DMS53 (cell line): ENCODE measurements around the gene FBXW8.

Source experiments
- DNase-seq: peaks from one replicate; lab custom pipeline; 2025; lab: John Stamatoyannopoulos, UW

Gene FBXW8

GRCh38 chr12:116926283-116927243 lies 15.8 kb downstream of the FBXW8 start:
- DNase-seq, result no peak

DNA sequence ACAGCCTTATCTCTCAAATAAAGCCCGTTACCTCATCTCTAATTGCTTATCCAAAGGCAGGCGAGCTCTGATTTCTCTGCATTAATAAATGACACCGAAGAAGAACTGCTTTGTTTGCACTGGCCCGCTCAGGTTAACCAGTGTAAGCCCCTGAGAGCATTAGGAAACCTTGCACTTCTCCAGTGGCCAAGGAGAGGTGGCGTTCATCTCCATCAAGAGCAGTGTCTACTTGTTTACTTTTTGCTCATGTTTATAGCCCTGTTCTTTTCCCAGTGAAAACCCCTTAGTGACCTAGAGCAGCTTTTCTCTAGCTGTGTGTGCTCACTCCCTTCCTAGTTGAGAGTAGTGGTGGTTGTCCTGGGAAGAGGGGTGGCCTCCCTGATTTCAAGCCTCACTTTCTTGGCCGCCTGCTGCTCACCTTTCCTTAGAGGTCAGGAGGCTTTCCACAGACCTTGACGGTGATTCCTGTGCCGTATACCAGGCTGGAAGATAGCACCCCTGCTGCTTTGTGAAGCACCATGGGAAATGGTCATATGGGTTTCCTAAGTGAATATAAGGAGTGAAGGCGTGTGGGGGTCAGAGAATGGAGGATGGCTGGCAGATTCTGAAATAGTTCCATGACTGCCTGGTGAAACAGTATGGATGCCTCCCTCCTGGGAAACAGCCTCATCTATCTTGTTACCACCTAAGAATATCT lies 16.6 kb downstream of the FBXW8 start:
- no peak for DNase-seq

DNA sequence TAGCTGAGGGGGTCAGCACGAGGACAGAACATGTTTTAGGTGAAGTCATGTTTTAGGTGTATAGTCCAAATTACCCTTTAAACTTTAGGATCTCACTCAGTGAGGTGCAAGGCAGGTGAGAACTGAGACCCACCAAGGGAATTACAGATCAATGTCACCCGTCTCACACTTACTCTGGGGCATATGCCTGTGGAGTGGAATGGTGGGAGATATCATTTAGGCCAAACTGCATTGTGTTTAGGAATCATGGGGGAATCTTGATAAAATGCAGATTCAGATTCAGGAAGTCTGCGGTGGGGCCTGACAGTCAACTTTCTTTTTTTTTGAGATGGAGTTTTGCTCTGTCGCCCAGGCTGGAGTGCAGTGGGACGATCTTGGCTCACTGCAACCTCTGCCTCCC lies 17.8 kb downstream of the FBXW8 start:
- no peak for DNase-seq

DNA sequence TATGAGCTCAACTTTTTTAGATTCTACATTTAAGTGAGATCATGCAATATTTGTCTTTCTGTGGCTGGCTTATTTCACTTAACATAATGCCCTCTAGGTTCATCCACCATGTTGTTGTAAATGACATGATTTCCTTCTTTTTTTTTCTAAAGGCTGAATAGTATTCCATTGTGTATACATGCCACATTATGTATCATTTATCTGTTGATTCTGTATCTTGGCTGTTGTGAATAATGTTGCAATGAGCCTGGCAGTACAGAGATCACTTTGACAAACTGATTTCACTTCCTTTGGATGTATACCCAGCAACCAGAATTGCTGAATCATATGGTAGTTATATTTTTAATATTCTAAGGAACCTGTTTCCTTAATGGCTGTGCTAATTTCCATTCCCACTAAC lies 19.1 kb downstream of the FBXW8 start:
- no peak for DNase-seq

- no peak for DNase-seq
These were observed 20.9 kb downstream of the FBXW8 start for GRCh38 chr12:116931665-116932064.

DNA sequence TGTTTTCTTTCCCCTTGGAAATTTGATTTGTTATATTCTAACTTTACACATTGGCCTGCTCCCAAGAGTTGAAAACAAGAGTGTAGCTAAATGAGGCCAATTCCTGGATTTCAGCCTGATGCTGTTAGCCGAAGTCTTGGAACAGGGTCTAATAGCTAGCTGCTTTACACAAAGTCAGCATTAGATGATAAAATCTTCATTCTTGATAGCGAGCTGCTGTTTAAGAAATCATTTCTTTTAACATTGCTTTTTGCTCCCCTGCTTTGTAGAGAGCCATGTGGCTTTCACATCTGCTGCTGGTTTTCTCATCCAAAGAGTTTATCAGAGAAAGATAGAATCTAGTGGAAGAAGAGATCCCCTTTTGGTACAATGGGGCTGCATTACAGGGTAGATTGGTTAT lies 22.3 kb downstream of the FBXW8 start:
- DNase-seq, result no peak

GRCh38 chr12:116933512-116934246 lies 22.9 kb downstream of the FBXW8 start:
- DNase-seq, result no peak

- DNase-seq, result no peak
These were observed 24.4 kb downstream of the FBXW8 start for GRCh38 chr12:116934908-116935705.

DNA sequence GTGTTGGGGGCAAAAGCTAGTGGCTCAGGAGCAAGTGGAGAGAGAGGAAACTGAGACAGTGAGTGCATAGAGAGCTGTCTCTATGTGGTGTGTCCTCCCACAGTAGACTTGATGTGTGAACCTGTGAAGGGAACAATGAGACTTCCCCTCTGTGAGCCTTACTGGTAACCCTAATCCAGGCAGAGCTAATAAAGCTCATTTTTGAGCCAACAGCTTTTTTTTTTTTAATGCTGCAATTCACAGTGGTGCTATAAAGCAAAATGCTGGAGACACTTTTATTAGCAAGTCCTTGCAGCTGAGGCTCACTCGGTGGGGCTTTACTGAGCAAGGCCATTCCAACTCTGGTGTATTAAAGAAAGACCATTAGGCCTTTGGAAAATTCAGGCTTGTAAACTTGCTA lies 26.9 kb downstream of the FBXW8 start:
- DNase-seq, result no peak

DNA sequence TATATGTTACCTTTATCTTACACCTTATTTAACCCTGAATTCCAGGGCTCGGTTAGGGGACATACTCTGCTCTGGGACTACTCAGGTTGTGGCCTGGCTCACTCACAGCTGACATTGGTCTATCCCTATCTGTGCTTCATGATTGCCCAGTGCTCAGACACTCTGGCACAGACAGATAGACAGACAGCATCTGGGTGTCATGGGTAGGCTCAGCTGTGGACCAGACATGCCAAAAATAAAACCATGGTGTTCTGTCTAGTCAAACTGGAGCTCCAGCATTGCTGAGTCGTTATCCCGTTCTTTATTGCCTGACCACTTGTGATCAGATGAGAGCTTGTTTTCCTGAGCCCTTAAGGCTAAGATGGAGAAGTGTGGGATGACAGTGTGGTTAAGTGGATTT lies 29.0 kb downstream of the FBXW8 start:
- DNase-seq, result no peak

GRCh38 chr12:116941188-116941587 lies 30.4 kb downstream of the FBXW8 start:
- DNase-seq, result no peak

GRCh38 chr12:116943419-116944372 lies 32.9 kb downstream of the FBXW8 start:
- DNase-seq, result no peak

GRCh38 chr12:116945886-116946550 lies 35.3 kb downstream of the FBXW8 start:
- DNase-seq, result no peak

GRCh38 chr12:116948298-116948697 lies 37.5 kb downstream of the FBXW8 start:
- DNase-seq, result no peak

DNA sequence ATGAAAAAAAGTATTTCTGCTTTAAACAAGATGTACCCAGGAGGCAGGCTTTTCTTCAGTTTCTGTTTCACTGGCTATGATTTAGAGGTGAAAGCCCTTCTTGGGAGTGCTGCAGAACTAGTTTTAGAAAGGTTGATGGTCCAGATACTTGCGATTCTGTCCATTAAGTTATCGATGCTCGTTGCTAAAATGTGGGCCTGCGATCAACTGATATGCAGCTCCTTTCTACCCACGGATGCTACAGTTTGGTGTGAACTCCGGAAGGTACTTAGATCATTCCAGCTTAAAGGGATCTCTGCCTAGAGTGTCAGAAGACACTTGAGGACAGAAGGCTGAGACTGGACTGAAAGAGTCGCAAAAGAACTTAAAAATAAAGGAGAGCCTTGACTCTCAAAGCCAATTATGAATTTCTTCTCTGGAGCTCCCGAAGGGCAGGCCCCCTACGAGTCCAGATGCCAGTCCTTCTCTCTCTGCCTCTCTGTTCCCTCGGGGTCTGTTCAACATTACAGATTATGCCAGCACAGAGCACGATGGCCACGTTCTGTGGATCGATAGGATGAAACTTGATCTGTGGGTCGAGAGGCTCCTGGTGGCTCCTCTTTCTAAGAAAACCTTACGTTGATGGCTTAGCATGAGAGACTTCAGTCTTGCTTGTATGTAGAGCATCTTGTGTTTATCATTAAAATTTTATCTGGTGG lies 40.0 kb downstream of the FBXW8 start:
- DNase-seq, result no peak

- no peak for DNase-seq
These were observed 44.1 kb downstream of the FBXW8 start for GRCh38 chr12:116954710-116955381.

DNA sequence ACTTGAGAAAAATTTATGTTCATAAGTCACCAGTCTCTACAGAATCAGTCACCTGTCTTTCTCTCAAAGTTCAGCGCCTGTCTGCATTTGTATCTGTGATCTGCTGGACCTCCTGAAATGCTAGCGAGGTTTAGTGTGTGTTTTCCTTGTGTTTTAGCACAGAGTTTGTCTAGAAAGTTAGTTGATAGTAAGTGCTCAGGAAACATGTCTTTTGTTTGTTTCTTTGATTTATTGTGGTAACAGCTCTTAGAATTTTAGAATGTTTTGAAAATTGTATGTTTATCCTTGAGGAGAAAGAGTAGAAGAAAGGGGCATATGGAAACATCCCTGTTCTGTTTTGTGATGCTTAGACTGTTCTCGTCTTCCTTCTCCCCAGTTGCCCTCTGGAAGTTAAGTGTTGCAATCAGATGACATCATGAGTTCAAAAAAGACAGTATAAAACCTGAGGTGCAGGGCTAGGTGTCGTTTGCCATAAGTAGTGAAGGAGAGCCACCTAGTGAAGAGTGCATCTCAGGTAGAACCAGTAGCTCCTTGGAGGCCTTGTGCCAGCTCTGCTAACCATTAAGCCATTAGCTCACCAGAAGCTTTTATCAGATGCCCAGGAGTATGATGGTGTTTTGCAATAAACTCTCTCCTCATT lies 44.8 kb downstream of the FBXW8 start:
- peak; percentile 67 for DNase-seq
